ENCODE measurements around the gene SHC4.

DNA sequence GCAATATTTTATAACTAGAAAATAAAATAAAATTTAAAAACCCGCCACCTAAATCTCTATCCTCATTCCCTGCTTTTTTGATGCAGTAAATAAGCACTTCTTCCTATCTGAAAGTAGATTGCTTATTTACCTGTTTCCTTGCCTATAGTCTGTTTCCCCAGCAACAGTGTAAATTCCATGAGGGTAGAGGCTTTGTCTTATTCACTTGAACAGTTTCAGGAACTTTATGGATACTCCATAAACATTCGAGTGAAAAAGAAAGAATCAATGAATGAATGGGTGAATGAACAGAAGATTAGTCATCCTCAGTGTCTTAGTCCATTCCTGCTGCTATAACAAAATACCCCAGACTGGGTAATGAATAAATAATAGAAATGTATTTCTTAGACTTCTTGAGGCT lies 41.7 kb downstream of the SHC4 start:
- TF ChIP-seq, protein P1, sequence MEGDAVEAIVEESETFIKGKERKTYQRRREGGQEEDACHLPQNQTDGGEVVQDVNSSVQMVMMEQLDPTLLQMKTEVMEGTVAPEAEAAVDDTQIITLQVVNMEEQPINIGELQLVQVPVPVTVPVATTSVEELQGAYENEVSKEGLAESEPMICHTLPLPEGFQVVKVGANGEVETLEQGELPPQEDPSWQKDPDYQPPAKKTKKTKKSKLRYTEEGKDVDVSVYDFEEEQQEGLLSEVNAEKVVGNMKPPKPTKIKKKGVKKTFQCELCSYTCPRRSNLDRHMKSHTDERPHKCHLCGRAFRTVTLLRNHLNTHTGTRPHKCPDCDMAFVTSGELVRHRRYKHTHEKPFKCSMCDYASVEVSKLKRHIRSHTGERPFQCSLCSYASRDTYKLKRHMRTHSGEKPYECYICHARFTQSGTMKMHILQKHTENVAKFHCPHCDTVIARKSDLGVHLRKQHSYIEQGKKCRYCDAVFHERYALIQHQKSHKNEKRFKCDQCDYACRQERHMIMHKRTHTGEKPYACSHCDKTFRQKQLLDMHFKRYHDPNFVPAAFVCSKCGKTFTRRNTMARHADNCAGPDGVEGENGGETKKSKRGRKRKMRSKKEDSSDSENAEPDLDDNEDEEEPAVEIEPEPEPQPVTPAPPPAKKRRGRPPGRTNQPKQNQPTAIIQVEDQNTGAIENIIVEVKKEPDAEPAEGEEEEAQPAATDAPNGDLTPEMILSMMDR (IDR thresholded peaks at IDR 0.05; ENCODE audit: poor library complexity, severe bottlenecking), result no peak
- TF ChIP-seq MXI1 (conservative IDR thresholded peaks at IDR 0.05; ENCODE audit: poor library complexity, severe bottlenecking), result no peak
- TF ChIP-seq, protein P2, sequence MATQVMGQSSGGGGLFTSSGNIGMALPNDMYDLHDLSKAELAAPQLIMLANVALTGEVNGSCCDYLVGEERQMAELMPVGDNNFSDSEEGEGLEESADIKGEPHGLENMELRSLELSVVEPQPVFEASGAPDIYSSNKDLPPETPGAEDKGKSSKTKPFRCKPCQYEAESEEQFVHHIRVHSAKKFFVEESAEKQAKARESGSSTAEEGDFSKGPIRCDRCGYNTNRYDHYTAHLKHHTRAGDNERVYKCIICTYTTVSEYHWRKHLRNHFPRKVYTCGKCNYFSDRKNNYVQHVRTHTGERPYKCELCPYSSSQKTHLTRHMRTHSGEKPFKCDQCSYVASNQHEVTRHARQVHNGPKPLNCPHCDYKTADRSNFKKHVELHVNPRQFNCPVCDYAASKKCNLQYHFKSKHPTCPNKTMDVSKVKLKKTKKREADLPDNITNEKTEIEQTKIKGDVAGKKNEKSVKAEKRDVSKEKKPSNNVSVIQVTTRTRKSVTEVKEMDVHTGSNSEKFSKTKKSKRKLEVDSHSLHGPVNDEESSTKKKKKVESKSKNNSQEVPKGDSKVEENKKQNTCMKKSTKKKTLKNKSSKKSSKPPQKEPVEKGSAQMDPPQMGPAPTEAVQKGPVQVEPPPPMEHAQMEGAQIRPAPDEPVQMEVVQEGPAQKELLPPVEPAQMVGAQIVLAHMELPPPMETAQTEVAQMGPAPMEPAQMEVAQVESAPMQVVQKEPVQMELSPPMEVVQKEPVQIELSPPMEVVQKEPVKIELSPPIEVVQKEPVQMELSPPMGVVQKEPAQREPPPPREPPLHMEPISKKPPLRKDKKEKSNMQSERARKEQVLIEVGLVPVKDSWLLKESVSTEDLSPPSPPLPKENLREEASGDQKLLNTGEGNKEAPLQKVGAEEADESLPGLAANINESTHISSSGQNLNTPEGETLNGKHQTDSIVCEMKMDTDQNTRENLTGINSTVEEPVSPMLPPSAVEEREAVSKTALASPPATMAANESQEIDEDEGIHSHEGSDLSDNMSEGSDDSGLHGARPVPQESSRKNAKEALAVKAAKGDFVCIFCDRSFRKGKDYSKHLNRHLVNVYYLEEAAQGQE (IDR thresholded peaks at IDR 0.05; ENCODE audit: borderline replicate concordance), result no peak
- TF ChIP-seq TAF1 (IDR thresholded peaks at IDR 0.05; ENCODE audit: low read depth), result no peak
- TF ChIP-seq EP300 (conservative IDR thresholded peaks at IDR 0.05; ENCODE audit: poor library complexity, severe bottlenecking), result no peak
